Activated CD4-positive, alpha-beta T cell treated with anti-CD3 and anti-CD28 coated beads, Interleukin-2, amount 10 ng/mL, durations not matched to agents 24 days and 14 days (primary cell): ENCODE results near the gene ABCF2. TPM values are rescaled to one million over a fixed set of nuclear protein-coding genes. Genes with fewer than 3 reads are reported as not detected.
A peak's percentile ranks its signal among the peaks of the same experiment; 100 is the strongest.

Source experiments
- DNase-seq: peaks from one replicate; pipeline ENCODE4 v3.0.0; 2022
- H3K27ac Mint-ChIP-seq: one replicate; pipeline ENCODE4 v1.8.0; 2022; ENCODE audit warnings: mild to moderate bottlenecking, mixed read lengths
- H3K27me3 Mint-ChIP-seq: one replicate; pipeline ENCODE4 v1.8.0; 2022; ENCODE audit warnings: mixed read lengths
- H3K36me3 Mint-ChIP-seq: one replicate; pipeline ENCODE4 v1.8.0; 2022; ENCODE audit warnings: low read depth, mild to moderate bottlenecking, mixed read lengths
- H3K4me1 Mint-ChIP-seq: one replicate; pipeline ENCODE4 v1.8.0; 2021; ENCODE audit warnings: mixed read lengths
- H3K4me3 Mint-ChIP-seq: one replicate; pipeline ENCODE4 v1.8.0; 2022; ENCODE audit warnings: mild to moderate bottlenecking, moderate library complexity, mixed read lengths
- H3K9me3 Mint-ChIP-seq: one replicate; pipeline ENCODE4 v1.8.0; 2021; ENCODE audit warnings: mixed read lengths
- intact Hi-C: fragments of 100-400 bp; cut with micrococcal nuclease; formaldehyde crosslinking; loops from one replicate; pipeline ENCODE4 v1.15.1; 2023
- total RNA-seq: library from RNA; stranded (reverse); gene quantifications from 2 replicates; pipeline ENCODE4 v1.2.3, GENCODE V29; 2022

Gene ABCF2
- total RNA-seq, 1 donor from 2014 or later: 84.6 TPM

DNA sequence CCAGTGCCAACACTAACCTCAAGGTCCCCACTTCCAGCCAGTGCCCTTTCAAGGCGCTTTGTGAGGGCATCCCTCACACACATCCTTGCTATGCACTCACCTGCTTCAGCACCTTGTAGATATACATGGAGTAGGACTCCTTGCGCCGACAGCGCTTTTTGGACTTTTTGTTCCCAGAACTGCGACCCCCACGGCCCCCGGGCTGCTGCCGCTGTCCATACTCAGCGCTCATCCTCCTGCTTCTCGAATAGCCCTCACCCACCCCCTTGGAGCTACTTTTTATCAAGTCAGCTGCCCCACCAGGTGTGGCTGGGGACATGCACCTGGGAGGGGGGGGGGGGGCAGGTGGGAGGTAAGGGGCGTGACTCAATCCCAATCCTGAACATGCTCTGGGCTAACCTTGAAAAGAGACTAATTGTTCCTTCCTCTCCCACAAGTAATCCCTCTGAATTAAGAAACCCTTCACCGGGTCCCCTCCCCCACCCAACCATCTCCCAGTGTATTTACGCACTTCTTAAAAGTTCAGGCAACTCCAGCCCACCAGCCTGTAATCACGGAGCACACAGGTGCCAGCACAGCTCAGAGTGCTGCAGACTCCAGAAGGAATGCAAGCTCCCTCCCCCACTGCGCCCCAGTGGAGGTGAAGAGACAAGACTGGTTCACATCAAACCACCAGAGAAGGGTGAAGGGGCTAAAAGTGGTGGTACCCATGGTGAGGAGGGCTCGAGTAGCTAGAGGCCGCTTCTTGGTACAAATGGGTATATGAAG, 16.7 kb downstream of the ABCF2 start, which contains the start of gene H2BK1:
H2BK1 (minus strand) TSS at position 402 of the 768 bp plus-strand sequence; CDS start at position 232, 170 bp downstream.
- Mint-ChIP-seq H3K27me3 (no peaks in the 10 kb centered on the region), H3K4me3 (no peak within 1 kb of the TSS), H3K36me3 (peaks cover 31% of the 10 kb centered on the region), H3K27ac (no peak within 1 kb of the TSS), H3K9me3 (no peaks in the 10 kb centered on the region), H3K4me1 (peaks cover 17% of the 10 kb centered on the region)
- intact Hi-C loops: no loop called here
- DNase-seq: no peak

DNA sequence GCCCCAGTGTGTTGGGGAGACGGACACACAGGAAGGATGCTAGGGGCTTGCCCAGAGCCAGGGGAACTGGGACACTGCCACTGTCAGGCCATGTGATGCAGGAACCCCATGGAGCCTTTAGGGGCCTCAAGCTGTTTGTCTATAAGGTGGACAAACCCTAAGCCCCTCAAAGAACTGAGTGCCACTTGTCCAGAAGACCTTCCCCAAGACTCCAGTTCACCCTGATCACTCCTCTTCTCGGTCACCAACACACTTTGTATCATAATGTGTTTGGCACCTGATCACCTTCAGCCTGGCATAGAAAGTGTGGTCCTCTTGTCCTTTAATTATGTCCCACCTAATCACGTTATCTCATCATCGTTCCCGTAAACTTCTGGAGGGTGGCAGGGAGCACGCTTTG, 17.4 kb downstream of the ABCF2 start:
- H3K36me3 Mint-ChIP-seq: peaks cover 24% of the 10 kb centered on the region
- DNase-seq: no peak
- no peaks in the 10 kb centered on the region for H3K9me3 Mint-ChIP-seq
- H3K27ac Mint-ChIP-seq: no peak overlapping the region
- peaks cover 3% of the 10 kb centered on the region for H3K27me3 Mint-ChIP-seq
- H3K4me3 Mint-ChIP-seq: no peak overlapping the region
- H3K4me1 Mint-ChIP-seq: peaks cover 17% of the 10 kb centered on the region
- intact Hi-C loops: no loop called here

DNA sequence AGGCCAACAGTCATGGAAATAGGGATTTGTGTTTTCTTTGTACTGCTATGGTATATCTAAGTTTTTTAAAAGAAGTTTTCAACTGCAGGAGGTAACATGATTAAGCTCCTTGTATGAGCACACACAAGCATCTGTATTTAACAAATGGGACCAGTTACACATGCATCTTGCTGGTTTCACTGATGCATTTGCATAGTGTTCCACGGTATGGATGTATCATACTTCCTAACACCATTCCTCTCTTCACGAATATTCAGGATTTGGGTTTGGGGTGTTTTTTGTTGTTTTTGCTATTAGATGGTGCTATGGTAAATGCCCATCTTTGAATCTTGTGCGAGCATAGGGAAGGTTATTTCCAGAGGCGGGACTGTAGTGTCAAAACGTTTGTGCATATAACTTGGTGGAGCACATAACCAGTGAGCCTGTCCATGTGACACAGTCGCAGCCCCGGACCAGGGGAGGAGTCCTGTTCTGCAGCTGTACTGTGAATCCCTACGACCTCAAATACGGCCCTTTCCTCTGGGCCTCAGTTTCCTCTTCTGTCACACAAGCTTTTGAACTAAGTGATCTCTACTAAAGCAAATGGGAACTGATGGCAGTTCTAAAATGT, 18.6 kb downstream of the ABCF2 start:
- no peaks in the 10 kb centered on the region for H3K9me3 Mint-ChIP-seq
- H3K4me3 Mint-ChIP-seq: no peak overlapping the region
- no peak for DNase-seq
- peaks cover 15% of the 10 kb centered on the region for H3K36me3 Mint-ChIP-seq
- H3K4me1 Mint-ChIP-seq: peaks cover 17% of the 10 kb centered on the region
- intact Hi-C loops: no loop called here
- peaks cover 4% of the 10 kb centered on the region for H3K27me3 Mint-ChIP-seq
- H3K27ac Mint-ChIP-seq: no peak overlapping the region

DNA sequence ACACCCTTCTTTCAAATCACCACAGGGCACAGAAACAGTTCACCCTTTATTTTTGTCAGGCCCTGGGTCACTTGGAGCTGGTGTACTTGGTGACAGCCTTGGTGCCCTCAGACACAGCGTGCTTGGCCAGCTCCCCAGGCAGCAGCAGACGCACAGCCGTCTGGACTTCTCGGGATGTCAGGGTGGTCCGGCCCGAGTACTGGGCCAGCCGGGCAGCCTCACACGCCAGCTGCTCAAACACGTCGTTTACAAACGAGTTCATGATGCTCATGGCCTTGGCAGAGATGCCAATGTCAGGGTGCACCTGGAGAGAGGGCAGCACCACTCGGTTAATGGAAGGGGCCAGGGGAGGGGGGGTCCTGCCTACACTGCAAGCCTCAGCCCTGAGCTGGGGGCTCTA, 19.2 kb downstream of the ABCF2 start:
- intact Hi-C loops: no loop called here
- Mint-ChIP-seq H3K36me3 (peaks cover 10% of the 10 kb centered on the region), H3K4me1 (peaks cover 17% of the 10 kb centered on the region), H3K4me3 (peak overlapping the region; percentile 44), H3K9me3 (no peaks in the 10 kb centered on the region), H3K27me3 (peaks cover 6% of the 10 kb centered on the region), H3K27ac (no peak overlapping the region)
- no peak for DNase-seq

DNA sequence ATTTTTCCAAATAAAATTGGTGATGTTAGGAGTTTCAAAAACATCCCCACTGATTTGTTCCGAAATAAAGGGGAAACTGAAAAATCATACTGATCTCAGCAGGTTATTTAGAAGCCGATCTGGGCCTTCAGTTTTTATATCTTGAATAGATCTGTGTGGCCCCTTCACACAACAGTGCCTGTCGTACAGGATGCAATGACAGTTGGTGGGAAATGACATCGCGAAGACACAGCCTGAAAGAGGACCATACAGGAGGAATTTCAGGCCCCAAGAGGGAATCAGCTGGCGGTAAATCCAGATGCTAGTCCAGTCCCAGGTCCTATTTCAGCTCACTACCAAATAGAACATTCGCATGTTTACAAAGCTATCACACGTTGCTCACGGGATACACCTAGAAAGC, 19.7 kb downstream of the ABCF2 start:
- DNase-seq: peak; percentile 64
- Mint-ChIP-seq H3K36me3 (peaks cover 6% of the 10 kb centered on the region), H3K4me1 (peaks cover 17% of the 10 kb centered on the region), H3K4me3 (peak overlapping the region; percentile 44), H3K9me3 (no peaks in the 10 kb centered on the region), H3K27me3 (peaks cover 7% of the 10 kb centered on the region), H3K27ac (no peak overlapping the region)
- intact Hi-C loops: no loop called here

DNA sequence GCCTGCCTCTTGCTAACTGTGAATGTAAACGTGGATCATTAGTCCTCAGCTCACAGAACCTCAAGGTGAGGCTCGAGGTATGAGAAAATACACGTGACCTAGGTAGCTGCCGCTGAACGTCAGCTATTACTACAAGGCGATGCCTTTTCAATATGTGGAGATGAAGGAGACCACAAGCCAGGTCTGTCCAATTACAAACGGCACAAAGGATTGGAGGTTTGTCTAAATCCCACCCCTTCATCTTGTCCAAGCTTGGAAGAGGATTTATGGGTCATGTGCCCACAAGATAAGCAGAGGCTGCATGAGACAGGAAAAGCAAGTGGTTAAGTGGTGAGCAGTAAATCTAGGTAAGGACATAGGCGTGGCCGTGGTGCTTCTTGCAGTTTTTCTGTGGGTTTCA, 20.1 kb downstream of the ABCF2 start:
- Mint-ChIP-seq H3K9me3 (no peaks in the 10 kb centered on the region), H3K4me1 (peaks cover 17% of the 10 kb centered on the region), H3K27ac (no peak overlapping the region), H3K27me3 (peaks cover 7% of the 10 kb centered on the region), H3K36me3 (peaks cover 5% of the 10 kb centered on the region), H3K4me3 (peak overlapping the region; percentile 44)
- intact Hi-C loops: no loop called here
- DNase-seq: peak; percentile 69

DNA sequence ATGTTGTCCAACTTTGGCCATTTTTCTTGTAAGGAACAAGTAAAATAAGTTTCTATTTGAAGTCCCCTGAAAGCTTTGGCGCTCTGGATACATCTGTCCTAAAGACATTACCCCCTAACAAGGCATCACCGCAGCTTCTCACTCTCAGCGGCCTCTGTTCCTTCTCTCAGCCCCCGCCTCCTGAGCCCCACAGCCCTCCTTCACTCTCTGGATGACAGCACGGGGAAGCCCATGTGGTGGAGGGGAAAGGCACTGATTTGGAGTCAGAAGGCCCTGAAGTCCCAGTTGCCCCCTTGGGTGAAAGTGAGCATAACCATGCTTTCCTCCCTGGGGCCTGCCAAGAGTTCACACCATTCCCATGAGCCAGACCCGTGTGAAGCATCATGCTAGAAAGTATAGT, 21.3 kb downstream of the ABCF2 start:
- Mint-ChIP-seq H3K27ac (no peak overlapping the region), H3K4me3 (no peak overlapping the region), H3K27me3 (peaks cover 12% of the 10 kb centered on the region), H3K4me1 (peaks cover 17% of the 10 kb centered on the region), H3K36me3 (peaks cover 2% of the 10 kb centered on the region), H3K9me3 (no peaks in the 10 kb centered on the region)
- no peak for DNase-seq
- intact Hi-C loops: no loop called here

DNA sequence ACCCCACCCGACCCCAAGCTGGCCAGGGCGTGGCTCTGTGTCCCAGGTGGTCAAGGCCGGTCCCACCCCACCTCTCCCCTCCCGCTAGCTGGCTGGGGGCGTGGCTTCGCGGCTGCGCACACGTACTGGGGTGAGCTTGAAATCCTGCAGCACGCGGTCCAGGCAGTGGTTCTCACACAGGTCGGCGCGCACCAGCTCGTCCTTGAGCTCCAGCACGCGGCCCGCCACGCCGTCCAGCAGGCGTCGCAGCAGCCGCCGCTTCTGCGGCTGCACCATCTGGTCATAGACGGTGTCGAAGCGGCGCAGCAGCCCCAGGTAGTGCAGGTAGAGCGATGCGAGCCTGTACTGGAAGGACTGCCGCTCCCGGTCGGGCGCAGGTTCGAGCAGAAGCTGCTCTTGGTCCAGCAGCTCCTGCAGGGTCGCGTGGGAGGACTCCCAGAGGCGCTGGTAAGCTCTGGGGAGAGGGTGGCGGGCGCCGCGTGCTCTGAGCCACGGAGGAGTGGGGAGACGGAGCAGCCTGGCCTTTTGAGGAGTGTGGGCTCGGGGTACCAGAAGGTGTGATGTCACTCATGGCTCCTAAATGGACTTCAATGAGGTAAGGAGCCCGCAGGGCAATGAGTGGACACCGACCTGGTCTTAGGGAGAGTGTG, 22.5 kb downstream of the ABCF2 start:
- intact Hi-C loops: no loop called here
- no peaks in the 10 kb centered on the region for H3K9me3 Mint-ChIP-seq

DNA sequence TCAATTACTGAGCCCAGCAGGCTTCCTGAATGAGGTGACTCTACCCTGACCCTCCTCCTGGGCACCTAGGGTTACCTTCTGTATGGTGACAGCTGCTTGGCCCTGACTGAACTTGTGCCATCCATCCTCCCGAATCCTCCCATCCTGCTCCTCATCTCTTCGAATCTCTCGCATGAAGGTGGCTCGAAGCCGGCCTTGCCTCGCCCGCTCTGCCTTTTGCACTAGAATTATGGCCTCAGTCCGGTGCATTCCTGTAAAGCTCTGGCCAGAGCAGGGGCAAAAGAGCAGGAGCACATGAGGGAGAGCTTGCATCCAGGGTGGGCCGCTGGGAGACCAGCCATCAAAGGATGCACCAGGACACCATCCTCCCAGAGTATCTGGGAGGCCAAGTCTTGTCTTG, 24.2 kb downstream of the ABCF2 start:
- intact Hi-C loops: no loop called here
- Mint-ChIP-seq H3K4me3 (no peak overlapping the region), H3K27me3 (peaks cover 12% of the 10 kb centered on the region), H3K9me3 (no peaks in the 10 kb centered on the region), H3K4me1 (peaks cover 13% of the 10 kb centered on the region), H3K27ac (no peak overlapping the region), H3K36me3 (no peaks in the 10 kb centered on the region)
- no peak for DNase-seq

More for the DNA sequence above, 22.5 kb downstream of the ABCF2 start:
- no peak for DNase-seq
- peaks cover 12% of the 10 kb centered on the region for H3K27me3 Mint-ChIP-seq
- no peaks in the 10 kb centered on the region for H3K36me3 Mint-ChIP-seq
- H3K4me1 Mint-ChIP-seq: peaks cover 17% of the 10 kb centered on the region
- H3K27ac Mint-ChIP-seq: no peak overlapping the region
- H3K4me3 Mint-ChIP-seq: no peak overlapping the region

DNA sequence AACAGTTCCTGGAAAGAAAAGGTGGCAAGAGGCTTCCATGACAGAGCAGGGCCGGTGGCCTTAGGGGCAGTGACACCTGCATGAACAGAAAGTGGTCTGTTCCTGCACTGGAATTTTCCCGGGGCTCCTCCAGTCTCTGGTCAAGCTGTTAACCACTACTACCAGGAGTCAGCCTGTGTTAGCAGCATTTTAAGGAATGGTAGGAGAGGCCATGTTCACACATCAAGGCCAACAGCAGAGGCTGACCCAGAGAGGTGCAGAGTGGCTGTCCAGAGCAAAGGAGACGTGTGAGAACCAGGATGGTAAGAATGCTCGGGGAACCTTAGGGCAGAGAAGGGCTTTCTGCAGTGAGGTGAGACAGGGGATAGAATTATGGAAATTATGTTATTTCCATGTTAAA, 25.3 kb downstream of the ABCF2 start:
- Mint-ChIP-seq H3K27me3 (peaks cover 12% of the 10 kb centered on the region), H3K4me1 (peaks cover 2% of the 10 kb centered on the region), H3K9me3 (no peaks in the 10 kb centered on the region), H3K36me3 (no peaks in the 10 kb centered on the region), H3K4me3 (no peak overlapping the region), H3K27ac (no peak overlapping the region)
- DNase-seq: no peak
- intact Hi-C loops: no loop called here

DNA sequence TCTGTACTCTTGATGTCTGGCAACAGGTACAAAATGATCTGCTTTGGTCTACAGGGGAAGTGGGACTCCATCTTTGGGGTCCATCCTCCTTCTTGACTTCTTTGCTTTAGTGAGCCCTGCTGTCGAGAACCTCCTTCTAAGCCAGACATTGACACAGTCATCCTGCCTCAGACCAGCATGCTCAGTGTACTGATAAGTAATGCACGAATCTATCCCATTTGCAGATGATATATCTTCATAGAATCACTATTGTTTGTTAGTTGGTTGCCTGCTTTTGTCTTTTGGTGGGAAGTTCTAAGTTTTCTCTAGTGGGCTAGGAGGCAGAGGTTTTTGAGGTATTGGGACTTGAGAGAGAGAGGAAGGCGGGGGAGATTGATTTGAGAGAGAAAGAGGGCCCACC, 25.7 kb downstream of the ABCF2 start:
- peaks cover 12% of the 10 kb centered on the region for H3K27me3 Mint-ChIP-seq
- H3K4me3 Mint-ChIP-seq: no peak overlapping the region
- intact Hi-C loops: no loop called here
- no peaks in the 10 kb centered on the region for H3K4me1 Mint-ChIP-seq
- H3K27ac Mint-ChIP-seq: no peak overlapping the region
- no peaks in the 10 kb centered on the region for H3K9me3 Mint-ChIP-seq
- no peak for DNase-seq
- H3K36me3 Mint-ChIP-seq: no peaks in the 10 kb centered on the region

DNA sequence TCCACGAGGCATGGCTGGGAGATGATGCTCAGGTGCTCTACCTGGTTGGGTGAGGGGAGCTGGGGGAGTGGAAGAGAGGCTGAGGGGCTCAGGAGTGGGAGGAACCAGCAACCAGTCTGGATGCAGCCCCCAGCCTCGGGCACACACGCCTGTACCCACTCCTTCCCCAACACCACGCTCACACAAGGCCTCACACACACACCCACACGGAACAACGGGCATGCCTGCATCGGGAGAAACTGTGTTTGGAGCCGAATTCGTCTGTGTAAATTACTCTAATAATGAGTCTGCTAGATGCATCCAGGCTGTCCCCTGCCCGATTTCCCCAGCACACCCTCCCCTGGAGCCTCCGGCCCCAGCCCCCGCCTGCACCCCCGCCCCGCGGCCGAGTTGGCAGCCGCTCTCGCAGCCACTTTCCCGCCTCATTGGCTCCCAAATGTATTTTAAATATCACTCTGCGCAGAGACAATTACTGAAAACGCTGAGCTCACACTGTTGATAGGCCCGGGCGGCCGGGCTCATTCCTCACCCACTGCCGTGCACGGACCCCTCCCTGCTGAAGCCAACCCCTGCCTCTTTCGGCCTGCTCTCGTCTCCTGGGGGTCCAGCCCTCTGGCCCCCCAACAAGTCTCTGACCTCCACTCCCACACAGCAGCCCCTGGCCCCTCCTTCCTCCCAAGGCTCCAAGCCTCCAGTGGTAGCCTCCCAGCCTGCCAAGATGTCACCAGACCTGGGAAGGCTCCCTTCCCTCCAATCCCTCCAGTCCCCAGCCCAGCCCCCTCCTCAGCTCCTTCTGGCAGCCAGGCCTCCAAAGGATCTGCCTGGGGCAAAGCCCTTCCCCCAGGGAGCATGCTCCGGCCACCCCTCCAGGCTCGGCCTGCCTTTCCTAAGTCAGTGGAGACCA, 27.8 kb downstream of the ABCF2 start:
- no peak overlapping the region for H3K4me3 Mint-ChIP-seq
- H3K4me1 Mint-ChIP-seq: peaks cover under 1% of the 10 kb centered on the region
- DNase-seq: no peak
- intact Hi-C loops: no loop called here
- H3K9me3 Mint-ChIP-seq: no peaks in the 10 kb centered on the region
- H3K27me3 Mint-ChIP-seq: peaks cover 14% of the 10 kb centered on the region
- H3K27ac Mint-ChIP-seq: no peak overlapping the region
- no peaks in the 10 kb centered on the region for H3K36me3 Mint-ChIP-seq

DNA sequence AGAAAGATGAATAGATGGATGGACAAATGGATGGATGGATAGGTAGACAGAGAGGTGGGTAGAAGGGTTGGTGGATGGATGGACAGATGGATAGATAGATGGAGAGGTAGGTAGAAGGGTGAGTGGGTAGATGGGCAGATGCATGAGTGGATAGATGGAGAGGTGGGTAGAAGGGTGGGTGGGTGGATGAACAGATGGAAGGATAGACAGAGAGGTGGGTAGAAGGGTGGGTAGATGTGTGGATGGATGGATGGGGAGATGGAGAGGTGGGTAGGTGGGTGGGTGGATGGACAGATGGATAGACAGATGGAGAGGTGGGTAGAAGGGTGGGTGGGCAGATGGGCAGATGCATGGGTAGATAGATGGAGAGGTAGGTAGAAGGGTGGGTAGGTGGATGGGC, 29.1 kb downstream of the ABCF2 start:
- Mint-ChIP-seq H3K27ac (no peak overlapping the region), H3K9me3 (no peaks in the 10 kb centered on the region), H3K4me1 (peaks cover 2% of the 10 kb centered on the region), H3K27me3 (peaks cover 13% of the 10 kb centered on the region), H3K4me3 (no peak overlapping the region), H3K36me3 (no peaks in the 10 kb centered on the region)
- intact Hi-C loops: no loop called here
- DNase-seq: no peak
